Activated CD4-positive, alpha-beta T cell treated with anti-CD3 and anti-CD28 coated beads, Interleukin-2, amount 10 ng/mL, durations not matched to agents 24 days and 14 days (primary cell): Measurements from ENCODE around the gene CENPQ. TPM values are rescaled to one million over a fixed set of nuclear protein-coding genes. Genes with fewer than 3 reads are reported as not detected.

Source experiments
- DNase-seq: peaks from one replicate; pipeline ENCODE4 v3.0.0; 2022
- H3K27ac Mint-ChIP-seq: one replicate; pipeline ENCODE4 v1.8.0; 2022; ENCODE audit warnings: mild to moderate bottlenecking, mixed read lengths
- H3K27me3 Mint-ChIP-seq: one replicate; pipeline ENCODE4 v1.8.0; 2022; ENCODE audit warnings: mixed read lengths
- H3K36me3 Mint-ChIP-seq: one replicate; pipeline ENCODE4 v1.8.0; 2022; ENCODE audit warnings: low read depth, mild to moderate bottlenecking, mixed read lengths
- H3K4me1 Mint-ChIP-seq: one replicate; pipeline ENCODE4 v1.8.0; 2021; ENCODE audit warnings: mixed read lengths
- H3K4me3 Mint-ChIP-seq: one replicate; pipeline ENCODE4 v1.8.0; 2022; ENCODE audit warnings: mild to moderate bottlenecking, moderate library complexity, mixed read lengths
- H3K9me3 Mint-ChIP-seq: one replicate; pipeline ENCODE4 v1.8.0; 2021; ENCODE audit warnings: mixed read lengths
- intact Hi-C: fragments of 100-400 bp; cut with micrococcal nuclease; formaldehyde crosslinking; loops from one replicate; pipeline ENCODE4 v1.15.1; 2023
- total RNA-seq: library from RNA; stranded (reverse); gene quantifications from 2 replicates; pipeline ENCODE4 v1.2.3, GENCODE V29; 2022

CENPQ gene
- total RNA-seq, 1 donor from 2014 or later: 16.4 TPM

DNA sequence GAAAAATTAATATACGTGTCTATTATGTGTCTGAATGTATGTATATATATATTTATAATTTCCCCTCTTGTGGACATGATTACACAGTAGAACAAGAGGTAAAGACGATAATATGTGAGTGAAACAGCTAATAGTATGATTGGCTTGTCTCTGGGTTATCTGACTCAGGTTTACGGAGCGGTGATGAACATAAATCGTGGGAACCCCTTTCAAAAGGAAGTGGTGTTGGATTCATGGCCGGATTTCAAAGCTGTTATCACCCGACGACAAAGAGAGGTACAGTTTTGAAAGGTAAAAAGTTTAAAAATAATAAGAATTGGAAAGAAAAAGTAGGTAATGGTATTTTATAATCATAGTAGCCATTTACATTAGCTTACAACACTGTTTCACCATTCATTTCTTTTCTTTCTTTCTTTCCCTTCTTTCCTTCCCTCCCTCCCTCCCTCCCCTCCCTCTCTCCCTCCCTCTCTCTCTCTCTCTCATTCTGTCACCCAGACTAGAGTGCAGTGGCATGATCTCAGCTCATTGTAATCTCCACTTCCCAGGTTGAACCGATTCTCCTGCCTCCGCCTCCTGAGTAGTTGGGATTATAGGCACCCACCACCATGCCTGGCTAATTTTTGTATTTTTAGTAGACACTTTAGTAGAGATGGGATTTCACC, 52.4 kb downstream of the CENPQ start:
- Mint-ChIP-seq H3K27ac (no peak overlapping the region), H3K4me3 (no peak overlapping the region), H3K36me3 (no peaks in the 10 kb centered on the region), H3K27me3 (peaks cover 21% of the 10 kb centered on the region), H3K4me1 (no peaks in the 10 kb centered on the region), H3K9me3 (no peaks in the 10 kb centered on the region)
- no peak for DNase-seq
- intact Hi-C loops: no loop called here

- Mint-ChIP-seq H3K27ac (no peak overlapping the region), H3K27me3 (peaks cover 21% of the 10 kb centered on the region)
- intact Hi-C loops: no loop called here
Observed at GRCh38 chr6:49516147-49516505, 53.0 kb downstream of the CENPQ start.

DNA sequence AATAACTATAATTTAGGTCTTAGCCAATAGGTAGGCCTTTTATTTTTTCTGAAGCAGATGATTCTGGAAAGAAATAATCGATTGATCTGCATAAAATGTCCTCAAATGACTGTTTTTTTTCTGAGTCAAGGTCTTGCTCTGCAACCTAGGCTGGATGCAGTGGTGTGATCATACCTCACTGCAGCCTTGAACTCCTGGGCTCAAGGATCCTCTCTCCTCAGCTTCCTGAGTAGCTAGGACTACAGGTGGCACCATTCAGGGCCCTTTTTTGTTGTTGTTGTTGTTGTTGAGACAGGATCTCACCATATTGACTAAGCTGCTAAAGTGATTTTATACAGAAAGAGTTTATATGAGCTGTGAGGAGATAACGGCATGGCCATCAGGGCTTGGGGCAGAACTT, 54.7 kb downstream of the CENPQ start:
- intact Hi-C loops: no loop called here
- no peak overlapping the region for H3K4me3 Mint-ChIP-seq

More at GRCh38 chr6:49516147-49516505, 53.0 kb downstream of the CENPQ start:
- Mint-ChIP-seq H3K4me1 (no peaks in the 10 kb centered on the region), H3K9me3 (no peaks in the 10 kb centered on the region), H3K4me3 (no peak overlapping the region), H3K36me3 (no peaks in the 10 kb centered on the region)
- no peak for DNase-seq

GRCh38 chr6:49519660-49520059, 56.5 kb downstream of the CENPQ start:
- Mint-ChIP-seq H3K36me3 (no peaks in the 10 kb centered on the region), H3K4me3 (no peak overlapping the region), H3K4me1 (no peaks in the 10 kb centered on the region), H3K27me3 (peaks cover 6% of the 10 kb centered on the region), H3K9me3 (no peaks in the 10 kb centered on the region), H3K27ac (no peak overlapping the region)
- DNase-seq: no peak
- intact Hi-C loops: no loop called here

More for the DNA sequence above, 54.7 kb downstream of the CENPQ start:
- no peak overlapping the region for H3K27ac Mint-ChIP-seq
- no peak for DNase-seq
- H3K36me3 Mint-ChIP-seq: no peaks in the 10 kb centered on the region
- H3K4me1 Mint-ChIP-seq: no peaks in the 10 kb centered on the region
- H3K27me3 Mint-ChIP-seq: peaks cover 15% of the 10 kb centered on the region
- H3K9me3 Mint-ChIP-seq: no peaks in the 10 kb centered on the region

DNA sequence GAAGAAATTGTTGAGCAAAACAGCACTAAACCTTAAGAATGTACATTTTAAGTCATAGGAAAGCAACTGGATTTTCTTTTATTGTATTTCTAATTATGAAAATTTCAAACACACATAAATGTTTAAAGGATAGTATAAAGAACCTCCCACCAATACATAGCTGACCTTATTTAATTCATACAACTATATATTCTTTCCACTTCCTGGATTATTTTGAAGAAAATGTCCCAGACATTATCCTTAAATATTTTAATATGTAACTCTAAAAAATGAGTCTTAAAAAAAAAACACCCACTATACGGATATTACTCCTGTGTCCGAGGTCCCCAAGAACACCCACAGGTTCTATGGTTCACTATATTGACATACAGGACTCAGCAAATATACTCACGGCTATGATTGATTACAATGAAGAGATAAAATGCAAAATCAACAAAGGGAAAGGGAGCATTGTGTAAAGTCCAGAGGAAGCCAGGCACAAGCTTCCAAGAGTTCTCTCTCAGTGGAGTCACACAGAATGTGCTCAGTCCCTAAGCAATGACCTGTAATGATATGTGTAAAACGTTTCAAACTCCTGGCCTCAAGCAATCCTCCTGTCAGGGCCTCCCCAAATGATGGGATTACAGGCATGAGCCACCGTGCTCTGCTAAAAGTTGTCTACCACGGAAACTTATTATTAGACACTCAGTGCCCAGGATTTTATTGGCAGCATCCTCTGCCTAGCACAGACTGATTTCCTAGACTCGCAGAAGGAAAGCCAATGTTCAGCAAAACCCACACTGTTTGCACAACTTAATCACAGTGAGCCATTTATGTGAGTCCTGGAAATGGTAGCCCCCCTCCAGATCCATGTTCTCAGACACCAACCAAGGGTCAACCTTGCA, 59.8 kb downstream of the CENPQ start:
- Mint-ChIP-seq H3K27ac (no peak overlapping the region), H3K9me3 (no peaks in the 10 kb centered on the region), H3K36me3 (no peaks in the 10 kb centered on the region), H3K27me3 (no peaks in the 10 kb centered on the region), H3K4me1 (no peaks in the 10 kb centered on the region), H3K4me3 (no peak overlapping the region)
- intact Hi-C loops: no loop called here
- DNase-seq: no peak

DNA sequence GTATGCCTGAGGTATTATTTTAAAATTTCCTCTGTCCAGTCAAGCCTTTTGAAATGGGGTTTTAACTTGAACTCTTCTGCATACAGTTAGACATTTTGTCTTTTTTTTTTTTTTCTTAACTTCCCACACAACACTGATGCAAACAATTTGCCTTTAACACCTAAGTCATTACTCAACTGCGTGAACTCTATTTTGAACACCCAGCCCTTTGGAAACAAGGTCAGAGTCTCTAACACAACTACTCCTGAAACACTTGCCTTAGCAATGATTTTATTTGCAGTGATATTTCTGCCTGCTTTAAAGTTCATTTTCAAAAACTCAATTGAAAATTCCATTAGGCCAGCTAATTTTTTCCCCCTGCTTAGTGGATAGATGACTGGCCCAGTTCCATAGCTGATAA, 60.7 kb downstream of the CENPQ start:
- Mint-ChIP-seq H3K4me3 (no peak overlapping the region), H3K27ac (no peak overlapping the region), H3K9me3 (no peaks in the 10 kb centered on the region), H3K27me3 (peaks cover under 1% of the 10 kb centered on the region), H3K36me3 (no peaks in the 10 kb centered on the region), H3K4me1 (no peaks in the 10 kb centered on the region)
- DNase-seq: no peak
- intact Hi-C loops: no loop called here

DNA sequence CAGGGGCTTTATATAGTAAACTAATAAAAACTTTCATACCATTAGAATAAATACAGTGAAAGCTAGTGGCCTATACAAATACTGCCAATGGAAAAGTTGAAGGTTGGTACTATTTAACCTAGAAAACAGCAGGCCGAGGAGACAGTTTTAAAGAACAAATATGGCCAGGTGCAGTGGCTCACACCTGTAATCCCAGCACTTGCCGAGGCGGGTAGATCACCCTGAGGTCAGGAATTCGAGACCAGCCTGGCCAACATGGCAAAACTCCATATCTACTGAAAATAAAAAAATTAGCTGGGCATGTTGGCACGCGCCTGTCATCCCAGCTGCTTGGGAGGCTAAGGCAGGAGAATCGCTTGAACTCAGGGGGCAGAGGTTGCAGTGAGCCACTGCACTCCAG, 61.4 kb downstream of the CENPQ start:
- Mint-ChIP-seq H3K27me3 (peaks cover 3% of the 10 kb centered on the region), H3K36me3 (no peaks in the 10 kb centered on the region), H3K27ac (no peak overlapping the region), H3K9me3 (no peaks in the 10 kb centered on the region), H3K4me3 (no peak overlapping the region), H3K4me1 (no peaks in the 10 kb centered on the region)
- intact Hi-C loops: no loop called here
- no peak for DNase-seq

DNA sequence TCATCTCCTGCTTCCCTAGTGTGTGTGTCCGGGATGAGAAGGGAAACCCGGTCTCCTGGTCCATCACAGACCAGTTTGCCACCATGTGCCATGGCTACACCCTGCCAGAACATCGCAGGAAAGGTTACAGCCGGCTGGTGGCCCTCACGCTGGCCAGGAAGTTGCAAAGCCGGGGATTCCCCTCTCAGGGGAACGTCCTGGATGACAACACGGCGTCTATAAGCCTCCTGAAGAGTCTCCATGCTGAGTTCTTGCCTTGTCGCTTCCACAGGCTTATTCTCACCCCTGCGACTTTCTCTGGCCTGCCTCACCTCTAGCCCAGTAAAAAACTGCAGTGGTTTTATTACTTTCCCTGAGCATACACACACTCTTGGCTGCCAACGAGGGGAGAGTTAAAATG, 63.4 kb downstream of the CENPQ start:
- DNase-seq: no peak
- Mint-ChIP-seq H3K9me3 (no peaks in the 10 kb centered on the region), H3K27ac (no peak overlapping the region), H3K27me3 (peaks cover 9% of the 10 kb centered on the region), H3K4me1 (no peaks in the 10 kb centered on the region), H3K36me3 (no peaks in the 10 kb centered on the region), H3K4me3 (no peak overlapping the region)
- intact Hi-C loops: no loop called here

GRCh38 chr6:49527320-49527719, 64.2 kb downstream of the CENPQ start:
- Mint-ChIP-seq H3K4me3 (no peak overlapping the region), H3K27ac (no peak overlapping the region), H3K27me3 (peaks cover 16% of the 10 kb centered on the region), H3K36me3 (no peaks in the 10 kb centered on the region), H3K4me1 (peaks cover 2% of the 10 kb centered on the region), H3K9me3 (no peaks in the 10 kb centered on the region)
- intact Hi-C loops: no loop called here
- DNase-seq: no peak

DNA sequence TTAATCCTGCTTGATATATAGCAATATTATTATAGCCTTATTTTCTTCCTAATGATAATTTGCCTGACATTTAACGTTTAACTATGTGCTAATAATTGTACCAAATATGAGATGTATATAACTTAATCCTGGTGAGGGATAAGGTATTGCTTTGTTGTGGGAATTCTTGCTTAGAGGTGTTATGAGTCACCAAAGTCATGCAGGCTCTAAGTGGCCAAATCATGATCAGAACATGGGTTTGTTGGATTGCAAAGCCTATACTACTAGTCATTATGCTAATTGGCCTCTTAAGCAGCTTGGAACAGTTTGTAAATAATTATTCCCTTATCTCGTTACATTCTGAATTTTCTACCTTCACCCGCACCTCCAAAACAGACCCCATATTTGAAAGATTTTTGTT, 65.4 kb downstream of the CENPQ start:
- peaks cover 17% of the 10 kb centered on the region for H3K27me3 Mint-ChIP-seq
- intact Hi-C loops: no loop called here
- H3K27ac Mint-ChIP-seq: no peak overlapping the region
- no peak for DNase-seq
- peaks cover 2% of the 10 kb centered on the region for H3K4me1 Mint-ChIP-seq
- H3K36me3 Mint-ChIP-seq: no peaks in the 10 kb centered on the region
- H3K4me3 Mint-ChIP-seq: no peak overlapping the region
- H3K9me3 Mint-ChIP-seq: no peaks in the 10 kb centered on the region

GRCh38 chr6:49530141-49530776, 67.1 kb downstream of the CENPQ start:
- Mint-ChIP-seq H3K4me3 (no peak overlapping the region), H3K9me3 (no peaks in the 10 kb centered on the region), H3K27me3 (peaks cover 21% of the 10 kb centered on the region), H3K36me3 (no peaks in the 10 kb centered on the region), H3K4me1 (peaks cover 2% of the 10 kb centered on the region), H3K27ac (no peak overlapping the region)
- no peak for DNase-seq
- intact Hi-C loops: no loop called here

GRCh38 chr6:49531774-49532569, 68.8 kb downstream of the CENPQ start:
- peaks cover 2% of the 10 kb centered on the region for H3K4me1 Mint-ChIP-seq
- H3K4me3 Mint-ChIP-seq: no peak overlapping the region
- H3K36me3 Mint-ChIP-seq: no peaks in the 10 kb centered on the region
- no peak overlapping the region for H3K27ac Mint-ChIP-seq
- intact Hi-C loops: loop anchor here (1.0 kb wide), 2 partner anchors 75 to 317 kb away; no protein-coding TSS in a partner anchor
- no peaks in the 10 kb centered on the region for H3K9me3 Mint-ChIP-seq
- no peak for DNase-seq
- H3K27me3 Mint-ChIP-seq: peaks cover 24% of the 10 kb centered on the region

GRCh38 chr6:49535795-49536194, 72.6 kb downstream of the CENPQ start:
- peaks cover 17% of the 10 kb centered on the region for H3K27me3 Mint-ChIP-seq
- intact Hi-C loops: no loop called here
- no peak for DNase-seq
- no peaks in the 10 kb centered on the region for H3K9me3 Mint-ChIP-seq
- H3K4me1 Mint-ChIP-seq: peaks cover 2% of the 10 kb centered on the region
- H3K4me3 Mint-ChIP-seq: no peak overlapping the region
- H3K36me3 Mint-ChIP-seq: no peaks in the 10 kb centered on the region
- H3K27ac Mint-ChIP-seq: no peak overlapping the region
